ENCODE measurements around the gene SH3BP4. TPM values are rescaled to one million over a fixed set of nuclear protein-coding genes. Genes with fewer than 3 reads are reported as not detected.

The SH3BP4 gene
- total and polyA plus RNA-seq, 2 of the 13 experiments (the other 11 are each of a cell fraction or from before 2014, with no cell fraction given) = 34.6 to 99.1 TPM

DNA sequence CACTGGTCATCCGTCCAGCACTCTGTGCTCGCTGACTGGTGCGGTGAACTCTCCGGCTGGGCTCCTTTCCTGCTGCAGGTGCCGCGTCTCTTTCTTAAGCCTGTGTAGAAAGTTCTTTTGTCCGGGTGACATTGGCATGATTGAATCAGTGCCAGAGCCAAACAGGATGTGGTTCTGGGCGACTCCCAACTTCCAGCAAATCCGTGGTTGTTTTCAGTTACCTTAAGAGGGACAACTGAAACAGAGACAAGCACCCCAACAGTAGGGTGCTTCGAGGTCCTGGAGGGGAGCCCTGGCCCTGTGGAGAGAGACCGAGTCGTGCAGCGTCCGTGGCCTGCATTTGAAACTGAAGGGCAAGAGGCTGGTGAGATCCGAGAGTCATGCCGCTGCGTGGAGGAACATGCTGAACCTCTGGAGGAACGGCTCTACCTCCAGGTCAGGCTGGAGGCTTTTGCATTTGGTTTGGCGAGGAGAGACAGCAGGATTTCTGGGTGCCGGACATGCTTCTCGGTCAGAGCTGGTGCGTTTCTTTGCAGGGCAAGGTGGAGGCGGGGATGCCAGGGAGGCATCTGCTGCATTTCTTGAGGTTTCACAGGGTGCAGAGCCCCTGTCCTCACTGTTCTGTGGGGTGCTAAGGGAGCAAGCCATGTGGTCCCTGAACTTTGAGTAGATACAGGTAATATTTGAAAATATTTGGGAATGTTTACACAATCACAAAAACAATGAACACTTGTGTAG is 26.8 kb downstream of the SH3BP4 start (continued):
- no peak for TF ChIP-seq ZNF670 (CRISPR knock-in tag; IDR thresholded peaks at IDR 0.05; ENCODE audit: borderline replicate concordance)
- TF ChIP-seq SATB2 (CRISPR knock-in tag; IDR thresholded peaks at IDR 0.05) = no peak
- no peak for TF ChIP-seq ZFP82 (CRISPR knock-in tag; IDR thresholded peaks at IDR 0.05; ENCODE audit: borderline replicate concordance)
- TF ChIP-seq ZXDC (CRISPR knock-in tag; IDR thresholded peaks at IDR 0.05) = no peak
- no peak for TF ChIP-seq PCBP2 (optimal IDR thresholded peaks at IDR 0.05; ENCODE audit: low read depth, low read length, poor library complexity, severe bottlenecking)
- TF ChIP-seq, protein P1, sequence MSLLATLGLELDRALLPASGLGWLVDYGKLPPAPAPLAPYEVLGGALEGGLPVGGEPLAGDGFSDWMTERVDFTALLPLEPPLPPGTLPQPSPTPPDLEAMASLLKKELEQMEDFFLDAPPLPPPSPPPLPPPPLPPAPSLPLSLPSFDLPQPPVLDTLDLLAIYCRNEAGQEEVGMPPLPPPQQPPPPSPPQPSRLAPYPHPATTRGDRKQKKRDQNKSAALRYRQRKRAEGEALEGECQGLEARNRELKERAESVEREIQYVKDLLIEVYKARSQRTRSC (CRISPR knock-in tag; IDR thresholded peaks at IDR 0.05; ENCODE audit: low read depth) = no peak
- no peak for TF ChIP-seq FOXO1 (CRISPR knock-in tag; IDR thresholded peaks at IDR 0.05)
- no peak for TF ChIP-seq RFX1 (IDR thresholded peaks at IDR 0.05)
- peak; percentile 23; the same call in 1 of the 2 replicates for TF ChIP-seq ZNF790 (CRISPR knock-in tag; IDR thresholded peaks at IDR 0.05; ENCODE audit: borderline replicate concordance)
- TF ChIP-seq, protein P2, sequence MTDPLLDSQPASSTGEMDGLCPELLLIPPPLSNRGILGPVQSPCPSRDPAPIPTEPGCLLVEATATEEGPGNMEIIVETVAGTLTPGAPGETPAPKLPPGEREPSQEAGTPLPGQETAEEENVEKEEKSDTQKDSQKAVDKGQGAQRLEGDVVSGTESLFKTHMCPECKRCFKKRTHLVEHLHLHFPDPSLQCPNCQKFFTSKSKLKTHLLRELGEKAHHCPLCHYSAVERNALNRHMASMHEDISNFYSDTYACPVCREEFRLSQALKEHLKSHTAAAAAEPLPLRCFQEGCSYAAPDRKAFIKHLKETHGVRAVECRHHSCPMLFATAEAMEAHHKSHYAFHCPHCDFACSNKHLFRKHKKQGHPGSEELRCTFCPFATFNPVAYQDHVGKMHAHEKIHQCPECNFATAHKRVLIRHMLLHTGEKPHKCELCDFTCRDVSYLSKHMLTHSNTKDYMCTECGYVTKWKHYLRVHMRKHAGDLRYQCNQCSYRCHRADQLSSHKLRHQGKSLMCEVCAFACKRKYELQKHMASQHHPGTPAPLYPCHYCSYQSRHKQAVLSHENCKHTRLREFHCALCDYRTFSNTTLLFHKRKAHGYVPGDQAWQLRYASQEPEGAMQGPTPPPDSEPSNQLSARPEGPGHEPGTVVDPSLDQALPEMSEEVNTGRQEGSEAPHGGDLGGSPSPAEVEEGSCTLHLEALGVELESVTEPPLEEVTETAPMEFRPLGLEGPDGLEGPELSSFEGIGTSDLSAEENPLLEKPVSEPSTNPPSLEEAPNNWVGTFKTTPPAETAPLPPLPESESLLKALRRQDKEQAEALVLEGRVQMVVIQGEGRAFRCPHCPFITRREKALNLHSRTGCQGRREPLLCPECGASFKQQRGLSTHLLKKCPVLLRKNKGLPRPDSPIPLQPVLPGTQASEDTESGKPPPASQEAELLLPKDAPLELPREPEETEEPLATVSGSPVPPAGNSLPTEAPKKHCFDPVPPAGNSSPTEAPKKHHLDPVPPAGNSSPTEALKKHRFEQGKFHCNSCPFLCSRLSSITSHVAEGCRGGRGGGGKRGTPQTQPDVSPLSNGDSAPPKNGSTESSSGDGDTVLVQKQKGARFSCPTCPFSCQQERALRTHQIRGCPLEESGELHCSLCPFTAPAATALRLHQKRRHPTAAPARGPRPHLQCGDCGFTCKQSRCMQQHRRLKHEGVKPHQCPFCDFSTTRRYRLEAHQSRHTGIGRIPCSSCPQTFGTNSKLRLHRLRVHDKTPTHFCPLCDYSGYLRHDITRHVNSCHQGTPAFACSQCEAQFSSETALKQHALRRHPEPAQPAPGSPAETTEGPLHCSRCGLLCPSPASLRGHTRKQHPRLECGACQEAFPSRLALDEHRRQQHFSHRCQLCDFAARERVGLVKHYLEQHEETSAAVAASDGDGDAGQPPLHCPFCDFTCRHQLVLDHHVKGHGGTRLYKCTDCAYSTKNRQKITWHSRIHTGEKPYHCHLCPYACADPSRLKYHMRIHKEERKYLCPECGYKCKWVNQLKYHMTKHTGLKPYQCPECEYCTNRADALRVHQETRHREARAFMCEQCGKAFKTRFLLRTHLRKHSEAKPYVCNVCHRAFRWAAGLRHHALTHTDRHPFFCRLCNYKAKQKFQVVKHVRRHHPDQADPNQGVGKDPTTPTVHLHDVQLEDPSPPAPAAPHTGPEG (CRISPR knock-in tag; IDR thresholded peaks at IDR 0.05) = 0 out of 2 replicates have a peak, but pooled peaks have one; percentile 37
- no peak for TF ChIP-seq NFRKB (IDR thresholded peaks at IDR 0.05)
- no peak for TF ChIP-seq TGIF2 (CRISPR knock-in tag; IDR thresholded peaks at IDR 0.05)
- peak; percentile 27; the same call in 1 of the 2 replicates for TF ChIP-seq HDAC1 (CRISPR knock-in tag; IDR thresholded peaks at IDR 0.05)
- TF ChIP-seq ZFX (CRISPR knock-in tag; IDR thresholded peaks at IDR 0.05; ENCODE audit: low read depth) = peak; percentile 17; the same call in 1 of the 2 replicates
- TF ChIP-seq ZMYM4 (CRISPR knock-in tag; IDR thresholded peaks at IDR 0.05) = peak; percentile 46; the same call in 1 of the 2 replicates
- TF ChIP-seq ZNF343 (CRISPR knock-in tag; IDR thresholded peaks at IDR 0.05) = no peak
- TF ChIP-seq BCL6 (CRISPR knock-in tag; IDR thresholded peaks at IDR 0.05) = no peak
- peak; percentile 86 for TF ChIP-seq RBM22 (optimal IDR thresholded peaks at IDR 0.05; ENCODE audit: low read length)
- TF ChIP-seq, protein P3, sequence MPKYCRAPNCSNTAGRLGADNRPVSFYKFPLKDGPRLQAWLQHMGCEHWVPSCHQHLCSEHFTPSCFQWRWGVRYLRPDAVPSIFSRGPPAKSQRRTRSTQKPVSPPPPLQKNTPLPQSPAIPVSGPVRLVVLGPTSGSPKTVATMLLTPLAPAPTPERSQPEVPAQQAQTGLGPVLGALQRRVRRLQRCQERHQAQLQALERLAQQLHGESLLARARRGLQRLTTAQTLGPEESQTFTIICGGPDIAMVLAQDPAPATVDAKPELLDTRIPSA (CRISPR knock-in tag; IDR thresholded peaks at IDR 0.05; ENCODE audit: borderline replicate concordance) = no peak
- 0 out of 2 replicates have a peak, but pooled peaks have one; percentile 28 for TF ChIP-seq BRD4 (CRISPR knock-in tag; IDR thresholded peaks at IDR 0.05)
- TF ChIP-seq RFX5 (IDR thresholded peaks at IDR 0.05; ENCODE audit: low read depth, low read length) = no peak

All from HepG2 (cell line).